Measurements from ENCODE around the gene HSPA4L. TPM values are rescaled to one million over a fixed set of nuclear protein-coding genes. Genes with fewer than 3 reads are reported as not detected.

Gene HSPA4L
- total RNA-seq, 1 experiment from 2014 or later: 6.9 TPM

DNA sequence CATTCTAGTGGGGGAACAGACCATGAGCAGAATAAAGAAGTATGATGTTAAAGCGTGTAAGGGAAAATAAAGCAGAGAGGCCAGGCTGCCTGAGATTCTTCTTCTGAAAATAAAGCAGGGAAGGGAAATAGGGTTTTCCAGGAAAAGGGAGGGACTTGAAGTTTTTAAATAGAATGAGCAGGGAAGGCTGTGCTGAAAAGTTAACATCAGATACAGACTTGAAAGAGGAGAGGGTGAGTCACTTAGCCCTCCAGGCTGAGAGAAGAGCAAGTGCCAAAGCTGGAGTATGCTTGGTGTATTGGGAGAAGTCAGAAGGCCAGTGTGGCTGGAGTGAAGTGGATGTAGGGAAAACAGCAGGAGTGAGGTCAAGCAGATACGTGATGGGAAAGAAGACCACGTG, 88.6 kb downstream of the HSPA4L start (continued):
- TF ChIP-seq AR (CRISPR knock-in tag; IDR thresholded peaks at IDR 0.05) (no peak), CREM (CRISPR knock-in tag; IDR thresholded peaks at IDR 0.05) (no peak), ZNF232 (CRISPR knock-in tag; IDR thresholded peaks at IDR 0.05) (no peak), CBFB (CRISPR knock-in tag; IDR thresholded peaks at IDR 0.05; ENCODE audit: low read depth) (no peak), ZNF425 (CRISPR knock-in tag; conservative IDR thresholded peaks at IDR 0.05) (no peak), ESRRA (CRISPR knock-in tag; IDR thresholded peaks at IDR 0.05; ENCODE audit: borderline replicate concordance) (no peak), ERG (CRISPR knock-in tag; IDR thresholded peaks at IDR 0.05) (no peak)
- TF ChIP-seq, protein P1, sequence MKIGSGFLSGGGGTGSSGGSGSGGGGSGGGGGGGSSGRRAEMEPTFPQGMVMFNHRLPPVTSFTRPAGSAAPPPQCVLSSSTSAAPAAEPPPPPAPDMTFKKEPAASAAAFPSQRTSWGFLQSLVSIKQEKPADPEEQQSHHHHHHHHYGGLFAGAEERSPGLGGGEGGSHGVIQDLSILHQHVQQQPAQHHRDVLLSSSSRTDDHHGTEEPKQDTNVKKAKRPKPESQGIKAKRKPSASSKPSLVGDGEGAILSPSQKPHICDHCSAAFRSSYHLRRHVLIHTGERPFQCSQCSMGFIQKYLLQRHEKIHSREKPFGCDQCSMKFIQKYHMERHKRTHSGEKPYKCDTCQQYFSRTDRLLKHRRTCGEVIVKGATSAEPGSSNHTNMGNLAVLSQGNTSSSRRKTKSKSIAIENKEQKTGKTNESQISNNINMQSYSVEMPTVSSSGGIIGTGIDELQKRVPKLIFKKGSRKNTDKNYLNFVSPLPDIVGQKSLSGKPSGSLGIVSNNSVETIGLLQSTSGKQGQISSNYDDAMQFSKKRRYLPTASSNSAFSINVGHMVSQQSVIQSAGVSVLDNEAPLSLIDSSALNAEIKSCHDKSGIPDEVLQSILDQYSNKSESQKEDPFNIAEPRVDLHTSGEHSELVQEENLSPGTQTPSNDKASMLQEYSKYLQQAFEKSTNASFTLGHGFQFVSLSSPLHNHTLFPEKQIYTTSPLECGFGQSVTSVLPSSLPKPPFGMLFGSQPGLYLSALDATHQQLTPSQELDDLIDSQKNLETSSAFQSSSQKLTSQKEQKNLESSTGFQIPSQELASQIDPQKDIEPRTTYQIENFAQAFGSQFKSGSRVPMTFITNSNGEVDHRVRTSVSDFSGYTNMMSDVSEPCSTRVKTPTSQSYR (CRISPR knock-in tag; IDR thresholded peaks at IDR 0.05): no peak
- TF ChIP-seq, protein P2, sequence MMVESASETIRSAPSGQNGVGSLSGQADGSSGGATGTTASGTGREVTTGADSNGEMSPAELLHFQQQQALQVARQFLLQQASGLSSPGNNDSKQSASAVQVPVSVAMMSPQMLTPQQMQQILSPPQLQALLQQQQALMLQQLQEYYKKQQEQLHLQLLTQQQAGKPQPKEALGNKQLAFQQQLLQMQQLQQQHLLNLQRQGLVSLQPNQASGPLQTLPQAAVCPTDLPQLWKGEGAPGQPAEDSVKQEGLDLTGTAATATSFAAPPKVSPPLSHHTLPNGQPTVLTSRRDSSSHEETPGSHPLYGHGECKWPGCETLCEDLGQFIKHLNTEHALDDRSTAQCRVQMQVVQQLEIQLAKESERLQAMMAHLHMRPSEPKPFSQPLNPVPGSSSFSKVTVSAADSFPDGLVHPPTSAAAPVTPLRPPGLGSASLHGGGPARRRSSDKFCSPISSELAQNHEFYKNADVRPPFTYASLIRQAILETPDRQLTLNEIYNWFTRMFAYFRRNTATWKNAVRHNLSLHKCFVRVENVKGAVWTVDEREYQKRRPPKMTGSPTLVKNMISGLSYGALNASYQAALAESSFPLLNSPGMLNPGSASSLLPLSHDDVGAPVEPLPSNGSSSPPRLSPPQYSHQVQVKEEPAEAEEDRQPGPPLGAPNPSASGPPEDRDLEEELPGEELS (CRISPR knock-in tag; IDR thresholded peaks at IDR 0.05): no peak

DNA sequence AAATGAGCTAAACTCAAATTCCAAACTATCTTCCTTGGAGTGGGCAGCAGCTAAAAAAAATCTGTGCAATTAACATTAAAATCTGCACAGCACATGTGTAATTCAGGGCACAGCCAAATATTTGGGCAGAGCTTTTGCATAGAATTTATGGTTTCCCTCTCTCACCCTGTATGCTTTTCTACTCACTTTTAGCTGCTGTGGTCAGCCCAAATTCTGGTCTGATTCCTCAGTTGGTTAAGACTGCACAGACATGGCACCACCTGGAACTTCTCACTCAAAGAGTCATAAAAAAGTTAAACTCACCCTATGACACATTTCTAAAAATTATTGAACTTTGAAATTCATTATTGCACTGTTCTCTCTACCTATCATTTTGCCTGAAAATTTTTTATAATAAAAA, 93.7 kb downstream of the HSPA4L start:
- TF ChIP-seq ARID4B (CRISPR knock-in tag; IDR thresholded peaks at IDR 0.05; ENCODE audit: borderline replicate concordance) (no peak), E2F5 (CRISPR knock-in tag; IDR thresholded peaks at IDR 0.05) (no peak)
- Mint-ChIP-seq H3K4me3 (no peak overlapping the region), H3K27ac (no peak overlapping the region), H3K27me3 (ENCODE audit: low read depth) (no peaks in the 10 kb centered on the region), H3K4me1 (peaks cover 7% of the 10 kb centered on the region), H3K9me3 (no peaks in the 10 kb centered on the region), H3K36me3 (no peaks in the 10 kb centered on the region)
- ChIA-PET CTCF (no interaction called here), POLR2A (no interaction called here)
- ATAC-seq (no peak), DNase-seq (ENCODE audit: low spot score) (no peak)
